C4-2B (cell line): ENCODE data around the gene HOXA6.

Source experiments
- H3K27ac ChIP-seq: fragments of 450-650 bp; 2 replicates; pipeline ENCODE4 v1.5.1; 2017
- ZFX ChIP-seq: fragments of 450-650 bp; IDR thresholded peaks from 2 replicates; pipeline ENCODE4 v1.6.1; 2017
- TF ChIP-seq, protein P1 (sequence below): fragments of 450-650 bp; conservative IDR thresholded peaks from 2 replicates; pipeline ENCODE4 v1.5.1; 2017; ENCODE audit warnings: mild to moderate bottlenecking

Gene HOXA6

GRCh38 chr7:27137640-27138315, 9.8 kb downstream of the HOXA6 start:
- TF ChIP-seq ZFX, result no peak
- TF ChIP-seq, protein P1, sequence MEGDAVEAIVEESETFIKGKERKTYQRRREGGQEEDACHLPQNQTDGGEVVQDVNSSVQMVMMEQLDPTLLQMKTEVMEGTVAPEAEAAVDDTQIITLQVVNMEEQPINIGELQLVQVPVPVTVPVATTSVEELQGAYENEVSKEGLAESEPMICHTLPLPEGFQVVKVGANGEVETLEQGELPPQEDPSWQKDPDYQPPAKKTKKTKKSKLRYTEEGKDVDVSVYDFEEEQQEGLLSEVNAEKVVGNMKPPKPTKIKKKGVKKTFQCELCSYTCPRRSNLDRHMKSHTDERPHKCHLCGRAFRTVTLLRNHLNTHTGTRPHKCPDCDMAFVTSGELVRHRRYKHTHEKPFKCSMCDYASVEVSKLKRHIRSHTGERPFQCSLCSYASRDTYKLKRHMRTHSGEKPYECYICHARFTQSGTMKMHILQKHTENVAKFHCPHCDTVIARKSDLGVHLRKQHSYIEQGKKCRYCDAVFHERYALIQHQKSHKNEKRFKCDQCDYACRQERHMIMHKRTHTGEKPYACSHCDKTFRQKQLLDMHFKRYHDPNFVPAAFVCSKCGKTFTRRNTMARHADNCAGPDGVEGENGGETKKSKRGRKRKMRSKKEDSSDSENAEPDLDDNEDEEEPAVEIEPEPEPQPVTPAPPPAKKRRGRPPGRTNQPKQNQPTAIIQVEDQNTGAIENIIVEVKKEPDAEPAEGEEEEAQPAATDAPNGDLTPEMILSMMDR, result no peak
- H3K27ac ChIP-seq, result no peak overlapping the region

DNA sequence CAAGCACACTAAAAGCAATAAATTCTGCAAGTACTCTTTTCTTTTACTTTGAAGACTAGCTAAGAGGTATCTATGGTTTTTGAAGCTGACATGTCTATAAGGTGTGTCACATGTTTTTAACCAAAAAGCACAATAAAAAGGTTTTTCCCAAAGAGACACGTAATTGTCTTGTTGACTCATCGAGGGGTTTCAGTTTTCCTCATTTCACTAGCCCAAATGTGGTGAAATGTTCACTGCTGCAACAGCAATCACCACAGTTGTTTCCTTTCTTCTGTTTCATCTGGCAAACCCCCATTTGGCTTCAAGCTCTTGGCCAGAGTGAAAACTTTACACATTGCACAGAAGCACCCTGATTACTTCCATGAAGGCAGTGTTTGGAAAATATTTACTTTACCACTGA, 13.2 kb downstream of the HOXA6 start:
- TF ChIP-seq, protein P1, result no peak
- TF ChIP-seq ZFX, result no peak
- H3K27ac ChIP-seq, result no peak overlapping the region

DNA sequence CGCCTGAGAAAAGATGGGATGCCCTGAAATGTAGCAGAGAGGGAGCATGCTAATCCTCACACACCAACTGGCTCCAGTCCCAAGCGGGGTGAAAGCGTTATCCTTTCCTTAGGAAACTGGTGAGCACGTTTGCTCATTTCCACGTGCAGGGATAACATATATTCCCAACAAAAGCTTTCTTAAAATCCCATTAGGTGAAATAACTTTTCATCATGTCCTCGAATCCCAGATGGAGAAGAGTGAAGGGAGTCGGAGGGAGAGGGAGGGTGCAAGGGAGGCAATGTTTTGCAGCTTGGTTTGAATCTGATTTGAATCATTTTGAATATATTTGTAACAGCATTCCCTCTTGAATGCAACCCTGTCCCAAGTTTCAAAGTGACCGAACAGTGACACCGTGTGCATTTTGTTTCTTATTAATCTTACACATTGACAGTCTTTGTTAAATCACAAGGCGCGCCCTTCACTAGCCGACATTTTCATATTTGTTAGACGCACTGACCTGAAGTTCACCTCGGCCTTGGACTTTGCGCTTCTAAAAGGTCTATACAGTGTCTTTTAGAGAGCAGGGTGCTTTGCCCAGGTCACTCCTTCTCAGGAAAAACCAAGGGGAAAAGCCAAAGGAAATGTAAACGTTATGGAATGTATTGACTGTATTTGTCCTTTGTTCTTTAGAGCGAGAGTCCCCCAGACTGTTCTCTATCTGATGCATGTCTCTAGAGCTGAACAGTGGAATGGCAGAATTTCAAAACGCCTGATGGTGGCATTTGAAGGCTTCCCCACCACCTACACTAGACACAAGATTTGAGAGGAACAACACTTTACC, 14.0 kb downstream of the HOXA6 start:
- no peak for TF ChIP-seq ZFX
- TF ChIP-seq, protein P1, result no peak
- no peak overlapping the region for H3K27ac ChIP-seq

GRCh38 chr7:27132978-27133377, 14.6 kb downstream of the HOXA6 start:
- TF ChIP-seq ZFX, result no peak
- TF ChIP-seq, protein P1, result no peak

DNA sequence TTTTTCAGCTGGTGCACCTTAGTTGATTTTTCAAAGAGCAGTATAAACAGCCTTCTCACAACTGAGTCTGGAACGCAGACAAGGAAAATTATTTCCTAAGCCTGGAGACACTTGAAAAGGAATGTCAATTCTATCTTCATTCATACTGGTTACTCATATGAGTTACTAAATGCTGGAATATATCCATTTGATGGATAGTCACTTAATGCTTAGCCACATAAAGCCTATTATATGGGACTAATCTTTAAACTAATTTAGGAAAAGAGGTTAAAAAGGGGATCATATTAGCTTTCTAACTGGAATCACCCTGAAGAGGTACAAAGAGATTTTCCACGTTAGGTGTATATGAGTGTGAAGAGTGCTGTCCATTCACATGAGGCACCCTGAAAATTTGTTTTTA, 15.4 kb downstream of the HOXA6 start:
- TF ChIP-seq, protein P1, result no peak
- no peak for TF ChIP-seq ZFX
- H3K27ac ChIP-seq, result no peak overlapping the region

More at GRCh38 chr7:27132978-27133377, 14.6 kb downstream of the HOXA6 start:
- H3K27ac ChIP-seq, result no peak overlapping the region

- TF ChIP-seq ZFX, result no peak
- TF ChIP-seq, protein P1, result no peak
- peak overlapping the region; percentile 75 for H3K27ac ChIP-seq
Measured at GRCh38 chr7:27131390-27131819, 16.2 kb downstream of the HOXA6 start.
